Measurements from ENCODE around the gene KLHL2. TPM values are rescaled to one million over a fixed set of nuclear protein-coding genes. Genes with fewer than 3 reads are reported as not detected.
"Not testable (repeated sequence)": the region's sequence is repeated elsewhere in the genome, so short reads cannot be mapped to it uniquely, and the experiment has no call there.

The KLHL2 gene
- total RNA-seq, 1 donor from 2014 or later: 24.3 TPM

GRCh38 chr4:165244587-165245186 lies 37.3 kb downstream of the KLHL2 start:
- H4K20me1 ChIP-seq (ENCODE audit: low read depth); H3K4me3 Mint-ChIP-seq; H3K9me3 Mint-ChIP-seq; H3K36me3 Mint-ChIP-seq; H3K4me1 ChIP-seq; H3K79me2 ChIP-seq (ENCODE audit: low read depth); H3K4me1 Mint-ChIP-seq; H3K9me3 ChIP-seq (ENCODE audit: low read depth); H3K4me2 ChIP-seq; DNase-seq (ENCODE audit: low spot score); H3K4me3 ChIP-seq; H3K27me3 ChIP-seq; H3K27ac ChIP-seq; H2AFZ ChIP-seq (replicated peaks); H3K27me3 Mint-ChIP-seq (ENCODE audit: insufficient read depth, low read depth); H3K9ac ChIP-seq; H3F3A ChIP-seq (ENCODE audit: low read depth); H3K36me3 ChIP-seq; H3K27ac Mint-ChIP-seq: not testable (repeated sequence)

- Mint-ChIP-seq H3K4me3 (no peak overlapping the region), H3K4me1 (no peaks in the 10 kb centered on the region), H3K36me3 (peaks cover 3% of the 10 kb centered on the region), H3K27ac (no peak overlapping the region), H3K27me3 (ENCODE audit: insufficient read depth, low read depth) (no peaks in the 10 kb centered on the region), H3K9me3 (no peaks in the 10 kb centered on the region)
- no peak overlapping the region for H3K27ac ChIP-seq
- no peaks in the 10 kb centered on the region for H3F3A ChIP-seq (ENCODE audit: low read depth)
- no peak overlapping the region for H3K4me3 ChIP-seq
- H3K36me3 ChIP-seq: no peaks in the 10 kb centered on the region
- no peak overlapping the region for H2AFZ ChIP-seq (replicated peaks)
- DNase-seq (ENCODE audit: low spot score): no peak
- H4K20me1 ChIP-seq (ENCODE audit: low read depth): no peaks in the 10 kb centered on the region
- H3K79me2 ChIP-seq (ENCODE audit: low read depth): no peaks in the 10 kb centered on the region
- no peak overlapping the region for H3K4me2 ChIP-seq
- H3K9me3 ChIP-seq (ENCODE audit: low read depth): no peaks in the 10 kb centered on the region
- no peak overlapping the region for H3K9ac ChIP-seq
- TF ChIP-seq EZH2phosphoT487 (IDR thresholded peaks at IDR 0.05) (no peak), EZH2 (IDR thresholded peaks at IDR 0.05) (no peak)
- H3K27me3 ChIP-seq: no peaks in the 10 kb centered on the region
- H3K4me1 ChIP-seq: no peaks in the 10 kb centered on the region
Measured at GRCh38 chr4:165248102-165248501, 40.7 kb downstream of the KLHL2 start.

GRCh38 chr4:165248904-165249303 lies 41.5 kb downstream of the KLHL2 start:
- H3K4me3 Mint-ChIP-seq; H3K36me3 ChIP-seq; H3K9me3 ChIP-seq (ENCODE audit: low read depth); H3K27ac ChIP-seq; H3K4me3 ChIP-seq; H3K27me3 Mint-ChIP-seq (ENCODE audit: insufficient read depth, low read depth); H3K4me1 Mint-ChIP-seq; DNase-seq (ENCODE audit: low spot score); H3K4me1 ChIP-seq; H3K27me3 ChIP-seq; H3F3A ChIP-seq (ENCODE audit: low read depth); H3K4me2 ChIP-seq; H3K36me3 Mint-ChIP-seq; H3K27ac Mint-ChIP-seq; H2AFZ ChIP-seq (replicated peaks); H4K20me1 ChIP-seq (ENCODE audit: low read depth); H3K9me3 Mint-ChIP-seq; H3K9ac ChIP-seq; H3K79me2 ChIP-seq (ENCODE audit: low read depth): not testable (repeated sequence)

- H3K4me1 Mint-ChIP-seq: peaks cover 13% of the 10 kb centered on the region
- not testable (repeated sequence) for H3K4me3 Mint-ChIP-seq
Measured at GRCh38 chr4:165254771-165255170, 47.4 kb downstream of the KLHL2 start.

GRCh38 chr4:165255439-165255838 lies 48.1 kb downstream of the KLHL2 start:
- H2AFZ ChIP-seq (replicated peaks); H3K27ac ChIP-seq; H3K36me3 ChIP-seq; H3K9me3 Mint-ChIP-seq; H3K4me3 ChIP-seq; H3F3A ChIP-seq (ENCODE audit: low read depth); H3K27ac Mint-ChIP-seq; H3K27me3 Mint-ChIP-seq (ENCODE audit: insufficient read depth, low read depth); H3K79me2 ChIP-seq (ENCODE audit: low read depth); H3K4me2 ChIP-seq; DNase-seq (ENCODE audit: low spot score); H3K27me3 ChIP-seq; H3K9ac ChIP-seq; H4K20me1 ChIP-seq (ENCODE audit: low read depth); H3K4me3 Mint-ChIP-seq; H3K9me3 ChIP-seq (ENCODE audit: low read depth); H3K4me1 ChIP-seq; H3K36me3 Mint-ChIP-seq: not testable (repeated sequence)
- peaks cover 13% of the 10 kb centered on the region for H3K4me1 Mint-ChIP-seq

More at GRCh38 chr4:165254771-165255170, 47.4 kb downstream of the KLHL2 start:
- H3K9ac ChIP-seq; H3K79me2 ChIP-seq (ENCODE audit: low read depth); H3K9me3 Mint-ChIP-seq; H3F3A ChIP-seq (ENCODE audit: low read depth); H3K27ac Mint-ChIP-seq; H3K27ac ChIP-seq; H2AFZ ChIP-seq (replicated peaks); H3K27me3 ChIP-seq; H3K4me2 ChIP-seq; H3K4me1 ChIP-seq; H3K4me3 ChIP-seq; H3K36me3 Mint-ChIP-seq; H3K36me3 ChIP-seq; DNase-seq (ENCODE audit: low spot score); H4K20me1 ChIP-seq (ENCODE audit: low read depth); H3K27me3 Mint-ChIP-seq (ENCODE audit: insufficient read depth, low read depth); H3K9me3 ChIP-seq (ENCODE audit: low read depth): not testable (repeated sequence)

- peaks cover 13% of the 10 kb centered on the region for H3K4me1 Mint-ChIP-seq
- H3K79me2 ChIP-seq (ENCODE audit: low read depth); H3K9me3 Mint-ChIP-seq; H3K27ac ChIP-seq; H2AFZ ChIP-seq (replicated peaks); H4K20me1 ChIP-seq (ENCODE audit: low read depth); H3K27me3 ChIP-seq; H3K27me3 Mint-ChIP-seq (ENCODE audit: insufficient read depth, low read depth); H3K4me2 ChIP-seq; H3K27ac Mint-ChIP-seq; H3F3A ChIP-seq (ENCODE audit: low read depth); H3K4me3 ChIP-seq; H3K4me3 Mint-ChIP-seq; H3K36me3 ChIP-seq; H3K4me1 ChIP-seq; H3K9ac ChIP-seq; H3K36me3 Mint-ChIP-seq; H3K9me3 ChIP-seq (ENCODE audit: low read depth); DNase-seq (ENCODE audit: low spot score): not testable (repeated sequence)
Measured at GRCh38 chr4:165256074-165256659, 48.8 kb downstream of the KLHL2 start.

- not testable (repeated sequence) for H3K27me3 Mint-ChIP-seq (ENCODE audit: insufficient read depth, low read depth); H3K9me3 ChIP-seq (ENCODE audit: low read depth); H3F3A ChIP-seq (ENCODE audit: low read depth); H3K4me3 Mint-ChIP-seq; H3K79me2 ChIP-seq (ENCODE audit: low read depth); H2AFZ ChIP-seq (replicated peaks); H3K4me1 ChIP-seq; DNase-seq (ENCODE audit: low spot score); H3K9ac ChIP-seq; H3K27ac Mint-ChIP-seq; H3K4me2 ChIP-seq; H3K4me3 ChIP-seq; H3K27ac ChIP-seq; H3K36me3 ChIP-seq; H3K9me3 Mint-ChIP-seq; H3K36me3 Mint-ChIP-seq; H4K20me1 ChIP-seq (ENCODE audit: low read depth); H3K27me3 ChIP-seq
- H3K4me1 Mint-ChIP-seq: peaks cover 11% of the 10 kb centered on the region
Measured at GRCh38 chr4:165259776-165260175, 52.4 kb downstream of the KLHL2 start.

GRCh38 chr4:165262306-165262705 lies 54.9 kb downstream of the KLHL2 start:
- H3K9me3 Mint-ChIP-seq; DNase-seq (ENCODE audit: low spot score): not testable (repeated sequence)

More at GRCh38 chr4:165262306-165262705, 54.9 kb downstream of the KLHL2 start:
- H3K9me3 ChIP-seq (ENCODE audit: low read depth); H3K4me3 Mint-ChIP-seq; H3K36me3 Mint-ChIP-seq; H3K4me3 ChIP-seq; H3K27me3 Mint-ChIP-seq (ENCODE audit: insufficient read depth, low read depth); H3K4me1 ChIP-seq; H3K4me2 ChIP-seq; H3F3A ChIP-seq (ENCODE audit: low read depth); H3K27ac ChIP-seq; H3K36me3 ChIP-seq; H3K79me2 ChIP-seq (ENCODE audit: low read depth); H3K27ac Mint-ChIP-seq; H3K4me1 Mint-ChIP-seq; H3K9ac ChIP-seq; H3K27me3 ChIP-seq; H2AFZ ChIP-seq (replicated peaks); H4K20me1 ChIP-seq (ENCODE audit: low read depth): not testable (repeated sequence)
